Mammary epithelial cell (primary cell): Measurements from ENCODE around the gene PAQR6.

Experiments
- EZH2 ChIP-seq: IDR thresholded peaks from 2 replicates; pipeline ENCODE4 v1.6.1; 2012; ENCODE audit warnings: low read length, inconsistent platforms, borderline replicate concordance
- TF ChIP-seq, protein P1 (sequence below), 2 donors: IDR thresholded peaks in 1 of 2; conservative IDR thresholded peaks in 1 of 2; 2 replicates each; pipeline ENCODE4 v1.5.1; 2011 to 2012; ENCODE audit warnings: inconsistent platforms in 2 of 2, low read length in 2 of 2, mild to moderate bottlenecking in 2 of 2, control low read depth in 1 of 2, low read depth in 1 of 2; ENCODE audit not compliant: insufficient read depth in 1 of 2; ENCODE audit errors: extremely low read depth in 1 of 2

DNA sequence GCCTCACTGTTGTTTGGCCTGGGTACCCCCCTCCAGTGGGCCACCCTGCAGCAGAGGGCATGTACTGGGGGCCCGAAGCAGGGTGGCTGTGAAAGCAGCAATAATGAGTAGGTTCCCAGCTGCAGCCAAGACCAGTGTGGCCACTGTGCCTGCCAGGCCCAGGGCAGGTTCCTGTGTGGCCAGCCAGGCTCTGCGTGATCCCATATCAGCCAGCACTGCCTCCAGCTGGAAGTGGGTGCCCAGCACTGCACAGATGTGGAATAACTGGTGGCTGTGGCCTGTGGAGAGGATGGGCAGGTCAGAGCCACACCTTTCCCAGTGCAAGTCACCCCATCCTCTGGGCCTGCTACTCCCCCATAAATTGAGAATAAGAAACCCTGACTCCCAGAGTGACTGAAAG lies 3.7 kb downstream of the PAQR6 start:
- TF ChIP-seq, protein P1, sequence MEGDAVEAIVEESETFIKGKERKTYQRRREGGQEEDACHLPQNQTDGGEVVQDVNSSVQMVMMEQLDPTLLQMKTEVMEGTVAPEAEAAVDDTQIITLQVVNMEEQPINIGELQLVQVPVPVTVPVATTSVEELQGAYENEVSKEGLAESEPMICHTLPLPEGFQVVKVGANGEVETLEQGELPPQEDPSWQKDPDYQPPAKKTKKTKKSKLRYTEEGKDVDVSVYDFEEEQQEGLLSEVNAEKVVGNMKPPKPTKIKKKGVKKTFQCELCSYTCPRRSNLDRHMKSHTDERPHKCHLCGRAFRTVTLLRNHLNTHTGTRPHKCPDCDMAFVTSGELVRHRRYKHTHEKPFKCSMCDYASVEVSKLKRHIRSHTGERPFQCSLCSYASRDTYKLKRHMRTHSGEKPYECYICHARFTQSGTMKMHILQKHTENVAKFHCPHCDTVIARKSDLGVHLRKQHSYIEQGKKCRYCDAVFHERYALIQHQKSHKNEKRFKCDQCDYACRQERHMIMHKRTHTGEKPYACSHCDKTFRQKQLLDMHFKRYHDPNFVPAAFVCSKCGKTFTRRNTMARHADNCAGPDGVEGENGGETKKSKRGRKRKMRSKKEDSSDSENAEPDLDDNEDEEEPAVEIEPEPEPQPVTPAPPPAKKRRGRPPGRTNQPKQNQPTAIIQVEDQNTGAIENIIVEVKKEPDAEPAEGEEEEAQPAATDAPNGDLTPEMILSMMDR (conservative IDR thresholded peaks at IDR 0.05 in 1 of 2, IDR thresholded peaks at IDR 0.05 in 1 of 2; ENCODE audit: extremely low read depth in 1 of 2, insufficient read depth in 1 of 2, low read depth in 1 of 2, low read length in 2 of 2), result no peak
- no peak for TF ChIP-seq EZH2
